ENCODE results near the gene TTLL10.
A peak's percentile ranks its signal among the peaks of the same experiment; 100 is the strongest.

DNA sequence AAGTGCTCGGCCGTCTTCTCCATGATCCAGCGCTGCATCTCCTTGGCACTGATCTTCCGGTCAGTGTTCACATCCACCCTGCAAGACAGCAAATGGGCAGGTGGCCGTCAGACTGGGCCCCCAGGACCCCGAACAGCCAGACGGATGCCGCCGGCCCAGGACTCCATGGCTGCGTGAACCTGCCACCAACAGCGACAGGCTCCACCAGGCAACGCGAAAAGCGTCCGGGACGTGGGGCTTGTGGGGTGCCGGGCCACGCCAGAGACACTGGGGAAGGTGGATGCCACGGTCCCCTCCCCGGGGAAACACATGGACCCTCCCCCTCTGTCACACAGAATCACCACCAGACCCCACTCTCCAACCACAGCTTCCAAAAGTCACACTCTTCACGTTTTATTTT is 50.2 kb downstream of the TTLL10 start:
- TF ChIP-seq, protein P1, sequence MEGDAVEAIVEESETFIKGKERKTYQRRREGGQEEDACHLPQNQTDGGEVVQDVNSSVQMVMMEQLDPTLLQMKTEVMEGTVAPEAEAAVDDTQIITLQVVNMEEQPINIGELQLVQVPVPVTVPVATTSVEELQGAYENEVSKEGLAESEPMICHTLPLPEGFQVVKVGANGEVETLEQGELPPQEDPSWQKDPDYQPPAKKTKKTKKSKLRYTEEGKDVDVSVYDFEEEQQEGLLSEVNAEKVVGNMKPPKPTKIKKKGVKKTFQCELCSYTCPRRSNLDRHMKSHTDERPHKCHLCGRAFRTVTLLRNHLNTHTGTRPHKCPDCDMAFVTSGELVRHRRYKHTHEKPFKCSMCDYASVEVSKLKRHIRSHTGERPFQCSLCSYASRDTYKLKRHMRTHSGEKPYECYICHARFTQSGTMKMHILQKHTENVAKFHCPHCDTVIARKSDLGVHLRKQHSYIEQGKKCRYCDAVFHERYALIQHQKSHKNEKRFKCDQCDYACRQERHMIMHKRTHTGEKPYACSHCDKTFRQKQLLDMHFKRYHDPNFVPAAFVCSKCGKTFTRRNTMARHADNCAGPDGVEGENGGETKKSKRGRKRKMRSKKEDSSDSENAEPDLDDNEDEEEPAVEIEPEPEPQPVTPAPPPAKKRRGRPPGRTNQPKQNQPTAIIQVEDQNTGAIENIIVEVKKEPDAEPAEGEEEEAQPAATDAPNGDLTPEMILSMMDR (IDR thresholded peaks at IDR 0.05 in 8 of 11, conservative IDR thresholded peaks at IDR 0.05 in 3 of 11): no peak
- peak in 1 of 3 donors; percentile 30 for TF ChIP-seq POLR2AphosphoS5 (IDR thresholded peaks at IDR 0.05)

Data from spleen (tissue), 7 donors.